HFFc6 (cell line): ENCODE measurements around the gene SLC22A1. TPM values are rescaled to one million over a fixed set of nuclear protein-coding genes. Genes with fewer than 3 reads are reported as not detected.

Experiments
- total RNA-seq, 6 experiments: library from RNA; stranded (reverse); fragmentation: NEBNext Ultra II Directional; extraction: Animal tissue kit (Norgen Biotek cat#: 25700); gene quantifications; 2 replicates in 1 of 6; 3 replicates in 5 of 6; pipeline ENCODE4 v1.2.3, GENCODE V29; 2021

The SLC22A1 gene
- total RNA-seq, 6 experiments from 2014 or later, result 0.12 to 0.33 (median 0.21) TPM; not detected in 2

Other genes starting within 250 kb of the SLC22A1 start
- not detected for gene MAS1, start 230.8 kb upstream of the SLC22A1 start, total RNA-seq
- gene IGF2R, start 152.7 kb upstream of the SLC22A1 start, total RNA-seq, result 100 to 1,000 TPM in 2 of 6 experiments, 10 to 100 TPM in 4; 77.3 to 119 (median 88.1) TPM
- not detected for gene SLC22A2, start 137.0 kb downstream of the SLC22A1 start, total RNA-seq
- not detected for gene SLC22A3, start 226.6 kb downstream of the SLC22A1 start, total RNA-seq